ENCODE measurements around the gene OPCML.

Gene OPCML

GRCh38 chr11:132892876-132893275 is 639.4 kb downstream of the OPCML start:
- TF ChIP-seq, protein P1, sequence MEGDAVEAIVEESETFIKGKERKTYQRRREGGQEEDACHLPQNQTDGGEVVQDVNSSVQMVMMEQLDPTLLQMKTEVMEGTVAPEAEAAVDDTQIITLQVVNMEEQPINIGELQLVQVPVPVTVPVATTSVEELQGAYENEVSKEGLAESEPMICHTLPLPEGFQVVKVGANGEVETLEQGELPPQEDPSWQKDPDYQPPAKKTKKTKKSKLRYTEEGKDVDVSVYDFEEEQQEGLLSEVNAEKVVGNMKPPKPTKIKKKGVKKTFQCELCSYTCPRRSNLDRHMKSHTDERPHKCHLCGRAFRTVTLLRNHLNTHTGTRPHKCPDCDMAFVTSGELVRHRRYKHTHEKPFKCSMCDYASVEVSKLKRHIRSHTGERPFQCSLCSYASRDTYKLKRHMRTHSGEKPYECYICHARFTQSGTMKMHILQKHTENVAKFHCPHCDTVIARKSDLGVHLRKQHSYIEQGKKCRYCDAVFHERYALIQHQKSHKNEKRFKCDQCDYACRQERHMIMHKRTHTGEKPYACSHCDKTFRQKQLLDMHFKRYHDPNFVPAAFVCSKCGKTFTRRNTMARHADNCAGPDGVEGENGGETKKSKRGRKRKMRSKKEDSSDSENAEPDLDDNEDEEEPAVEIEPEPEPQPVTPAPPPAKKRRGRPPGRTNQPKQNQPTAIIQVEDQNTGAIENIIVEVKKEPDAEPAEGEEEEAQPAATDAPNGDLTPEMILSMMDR (conservative IDR thresholded peaks at IDR 0.05) = no peak
- H3K27ac ChIP-seq = no peak overlapping the region

DNA sequence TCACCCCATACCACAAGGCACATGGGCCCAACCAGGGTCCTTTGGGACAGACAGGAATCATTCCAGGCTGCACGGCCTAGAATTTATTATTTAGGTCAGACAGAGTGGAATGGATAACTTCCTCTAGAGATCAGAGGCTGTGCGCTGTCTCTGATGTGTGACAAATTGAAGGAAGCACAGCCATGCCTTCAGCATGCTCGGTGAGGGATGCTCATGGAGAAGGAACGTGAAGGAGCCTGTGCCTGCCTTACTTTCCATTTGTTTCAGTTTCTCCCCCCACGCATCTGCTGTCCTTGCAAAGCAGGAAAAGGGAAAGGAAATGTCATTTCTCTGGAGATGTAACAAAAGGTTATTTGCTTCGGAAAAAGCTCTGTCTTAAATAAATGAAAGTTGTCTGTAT is 644.1 kb downstream of the OPCML start:
- no peak overlapping the region for H3K27ac ChIP-seq
- TF ChIP-seq, protein P1 (conservative IDR thresholded peaks at IDR 0.05) = no peak

GRCh38 chr11:132886335-132886734 is 646.0 kb downstream of the OPCML start:
- TF ChIP-seq, protein P1 (conservative IDR thresholded peaks at IDR 0.05) = no peak

GRCh38 chr11:132883241-132883640 is 649.1 kb downstream of the OPCML start:
- no peak overlapping the region for H3K27ac ChIP-seq
- TF ChIP-seq, protein P1 (conservative IDR thresholded peaks at IDR 0.05) = no peak

More at GRCh38 chr11:132886335-132886734, 646.0 kb downstream of the OPCML start:
- H3K27ac ChIP-seq = no peak overlapping the region

- no peak overlapping the region for H3K27ac ChIP-seq
- TF ChIP-seq, protein P1 (conservative IDR thresholded peaks at IDR 0.05) = no peak
Measured at GRCh38 chr11:132881622-132882021, 650.7 kb downstream of the OPCML start.

DNA sequence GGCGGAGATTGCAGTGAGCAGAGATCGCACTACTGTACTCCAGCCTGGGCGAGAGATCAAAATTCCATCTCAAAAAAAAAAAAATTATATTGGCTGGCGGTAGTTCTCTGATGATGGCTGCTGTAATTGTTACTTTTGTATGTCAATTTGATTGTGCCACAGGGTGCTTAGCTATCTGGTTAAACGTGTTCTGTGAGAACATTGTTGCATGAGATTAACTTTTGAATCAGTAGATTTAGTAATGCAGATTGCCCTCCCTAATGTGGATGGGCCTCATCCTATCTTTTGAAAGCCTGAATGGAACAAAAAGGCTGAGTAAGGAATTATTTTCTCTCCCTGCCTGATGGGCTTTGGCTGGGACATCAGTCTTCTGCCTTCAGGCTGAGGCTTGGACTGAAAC is 654.2 kb downstream of the OPCML start:
- H3K27ac ChIP-seq = no peak overlapping the region
- TF ChIP-seq, protein P1 (conservative IDR thresholded peaks at IDR 0.05) = no peak

DNA sequence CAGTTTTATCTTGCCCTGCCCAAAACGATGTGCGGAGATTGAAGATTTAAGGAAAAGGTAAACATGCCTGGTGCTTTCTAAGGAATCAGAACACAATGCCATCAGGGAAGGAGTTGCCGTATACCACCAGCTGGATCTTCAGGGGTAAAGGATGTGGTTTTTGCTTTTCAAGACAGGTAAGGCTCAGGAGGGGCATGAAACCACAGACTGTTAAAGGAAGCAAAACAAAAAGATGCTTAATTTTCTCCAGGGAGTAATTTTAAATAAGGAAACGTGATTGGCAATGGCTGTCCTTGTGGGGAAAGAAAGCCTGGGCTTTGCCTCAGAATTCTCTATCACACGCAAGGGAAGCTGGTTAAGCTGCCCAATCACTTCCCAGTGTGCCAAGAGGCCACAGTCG is 655.6 kb downstream of the OPCML start:
- TF ChIP-seq, protein P1 (conservative IDR thresholded peaks at IDR 0.05) = no peak
- no peak overlapping the region for H3K27ac ChIP-seq

GRCh38 chr11:132876239-132876638 is 656.1 kb downstream of the OPCML start:
- TF ChIP-seq, protein P1 (conservative IDR thresholded peaks at IDR 0.05) = no peak
- H3K27ac ChIP-seq = no peak overlapping the region

Data from VCaP (cell line).